Right ventricle myocardium superior (tissue), 1 donor: Measurements from ENCODE around the gene GRAP2. TPM values are rescaled to one million over a fixed set of nuclear protein-coding genes. Genes with fewer than 3 reads are reported as not detected.
A peak's percentile ranks its signal among the peaks of the same experiment; 100 is the strongest.
"Not testable (repeated sequence)": the region's sequence is repeated elsewhere in the genome, so short reads cannot be mapped to it uniquely, and the experiment has no call there.

Source experiments
- ATAC-seq: fragments of 200-7000 bp; cut with Tn5 transposase; one replicate; pipeline ENCODE4 v1.9.1; 2020; ENCODE audit warnings: mild to moderate bottlenecking; ENCODE audit not compliant: poor library complexity
- DNase-seq: peaks from one replicate; pipeline ENCODE4 v3.0.0-alpha.2; 2020
- intact Hi-C: fragments of 100-400 bp; cut with DNase I; formaldehyde crosslinking; loops from one replicate; pipeline ENCODE4 v1.11.2; 2022
- long read RNA-seq: library from polyadenylated mRNA; unstranded; transcript quantifications from one replicate; pipeline ENCODE4 v2.0.0, GENCODE V29; 2021
- total RNA-seq: library from RNA; stranded (reverse); fragmentation: NEBNext Ultra II Directional; extraction: Animal tissue kit (Norgen Biotek cat#: 25700); gene quantifications from one replicate; pipeline ENCODE4 v1.2.1, GENCODE V29; 2021
- donor health status: DM: no; HTN: yes; CAD: no; lungs with severe emphysema.

Gene GRAP2
- 1.6 TPM for total RNA-seq
- long read RNA-seq, partial matches to known transcripts = 0 of 2 reads
- long read RNA-seq, other reads (novel, unspliced or antisense) = 2 of 2 reads

DNA sequence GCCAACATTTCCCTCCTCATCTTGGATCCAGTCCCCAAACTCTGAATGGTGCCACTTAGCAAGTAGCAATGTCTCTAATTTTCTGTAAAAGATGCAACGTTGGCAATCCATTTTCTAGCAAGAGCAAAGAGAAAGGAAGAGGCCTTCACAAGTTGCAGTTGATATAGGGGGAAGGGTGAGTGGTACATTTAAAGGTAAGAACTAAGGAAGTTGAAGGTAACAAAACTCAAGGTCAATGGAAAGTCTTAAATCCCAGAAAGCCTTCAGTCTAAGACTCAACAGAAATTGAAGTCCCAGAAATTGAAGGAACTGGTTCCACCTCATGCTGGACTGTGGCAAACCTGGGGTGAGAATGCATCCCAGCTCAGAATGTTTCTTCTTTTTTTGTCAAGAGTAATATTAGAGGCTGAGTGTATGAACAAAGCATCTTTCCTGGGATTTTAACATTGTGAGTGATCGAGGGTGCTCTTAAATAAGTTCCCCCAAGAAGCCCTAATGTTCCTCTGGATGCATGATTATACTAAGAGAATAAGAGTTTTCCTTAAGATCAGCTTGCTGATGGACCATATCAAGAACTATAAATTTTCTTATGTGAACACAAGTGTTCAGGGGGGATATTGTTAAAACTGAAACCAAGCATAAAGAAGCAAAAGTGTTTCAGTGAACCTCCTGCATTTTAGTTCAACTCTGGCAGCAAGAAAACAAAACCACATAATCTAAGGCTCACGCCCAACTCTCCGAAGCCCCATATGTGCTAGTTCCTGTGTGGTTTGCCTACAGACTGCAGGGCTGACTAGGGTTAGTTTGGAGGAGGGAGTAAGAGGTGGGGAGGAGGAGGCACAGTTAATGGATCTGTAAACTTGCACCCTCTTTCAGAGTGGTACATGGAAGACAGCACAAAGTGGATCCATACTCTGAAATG, at the start of gene GRAP2:
TSS of gene GRAP2 (plus strand) at position 779 of the 922 bp plus-strand sequence. CDS start 46,023 bp downstream, outside the sequence.
- DNase-seq (no peak), ATAC-seq (no peak)
- intact Hi-C loops = no loop called here

DNA sequence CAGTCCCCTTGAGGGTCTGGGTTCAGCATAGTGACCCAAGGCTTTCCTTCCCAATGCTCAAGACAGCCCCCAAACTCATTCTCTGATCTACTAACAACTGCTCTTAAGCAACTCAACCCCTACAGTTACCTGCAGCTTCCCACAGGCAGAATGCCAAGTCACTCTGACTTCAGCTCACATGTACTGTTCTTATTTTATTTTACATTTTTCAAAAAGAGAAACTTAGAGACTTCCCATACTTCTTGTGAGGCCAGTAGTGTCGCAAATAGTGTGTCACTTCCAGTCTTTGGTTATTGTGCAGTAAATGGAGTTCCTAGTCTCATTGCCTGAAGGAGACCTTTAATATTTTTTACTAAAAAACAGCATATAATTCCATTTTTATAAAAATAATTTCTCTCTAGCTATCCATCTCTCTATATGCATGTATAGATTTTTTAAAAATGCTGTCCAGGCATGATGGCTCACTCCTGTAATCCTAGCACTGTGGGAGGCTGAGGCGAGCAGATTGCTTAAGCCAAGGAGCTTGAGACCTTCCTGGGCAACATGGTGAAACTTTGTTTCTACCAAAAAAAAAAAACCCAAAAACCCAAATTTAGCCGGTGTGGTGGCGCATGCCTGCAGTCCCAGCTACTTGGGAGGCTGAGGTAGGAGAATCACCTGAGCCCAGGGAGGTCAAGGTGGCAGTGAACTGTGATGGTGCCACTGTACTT, 49.1 kb upstream of the GRAP2 start:
- ATAC-seq (no peak), DNase-seq (no peak)
- intact Hi-C loops = no loop called here

DNA sequence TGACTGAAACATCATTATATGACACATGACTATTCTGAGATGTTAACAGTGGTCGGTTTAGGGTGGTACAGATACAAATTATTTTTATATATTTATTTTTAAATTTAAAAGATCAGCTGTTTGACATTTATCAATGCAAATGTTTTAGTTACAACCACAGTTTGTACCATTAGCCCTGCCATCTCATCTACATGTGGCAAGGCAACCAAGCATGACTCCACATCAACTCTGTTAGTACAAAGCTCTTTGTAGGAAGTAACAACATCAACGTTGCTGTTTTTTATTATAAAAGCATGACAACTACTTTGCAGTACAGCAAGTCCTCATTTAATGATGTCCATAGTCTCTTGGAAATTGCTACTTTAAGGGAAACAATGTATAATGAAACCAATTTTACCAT, 48.1 kb upstream of the GRAP2 start:
- intact Hi-C loops = no loop called here
- no peak for DNase-seq
- no peak for ATAC-seq

DNA sequence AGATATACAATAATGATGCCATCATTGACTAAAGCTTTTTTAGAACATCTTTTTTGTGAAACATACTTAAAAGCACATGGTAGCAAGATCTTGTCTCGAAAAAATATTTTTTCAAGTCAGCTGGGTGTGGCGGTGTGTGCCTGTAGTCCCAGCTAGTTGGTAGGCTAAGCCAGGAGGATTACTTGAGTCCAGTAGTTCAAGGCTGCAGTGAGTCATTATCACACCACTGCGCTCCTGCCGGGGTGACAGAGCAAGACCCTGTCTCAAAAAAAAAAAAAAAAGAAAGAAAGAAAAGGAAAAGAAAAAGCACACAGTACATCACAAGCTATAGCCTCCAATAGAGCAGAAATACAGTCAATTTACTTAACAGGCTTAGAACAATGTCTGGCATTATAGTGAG, 44.3 kb upstream of the GRAP2 start:
- DNase-seq (no peak), ATAC-seq (no peak)
- intact Hi-C loops = no loop called here

DNA sequence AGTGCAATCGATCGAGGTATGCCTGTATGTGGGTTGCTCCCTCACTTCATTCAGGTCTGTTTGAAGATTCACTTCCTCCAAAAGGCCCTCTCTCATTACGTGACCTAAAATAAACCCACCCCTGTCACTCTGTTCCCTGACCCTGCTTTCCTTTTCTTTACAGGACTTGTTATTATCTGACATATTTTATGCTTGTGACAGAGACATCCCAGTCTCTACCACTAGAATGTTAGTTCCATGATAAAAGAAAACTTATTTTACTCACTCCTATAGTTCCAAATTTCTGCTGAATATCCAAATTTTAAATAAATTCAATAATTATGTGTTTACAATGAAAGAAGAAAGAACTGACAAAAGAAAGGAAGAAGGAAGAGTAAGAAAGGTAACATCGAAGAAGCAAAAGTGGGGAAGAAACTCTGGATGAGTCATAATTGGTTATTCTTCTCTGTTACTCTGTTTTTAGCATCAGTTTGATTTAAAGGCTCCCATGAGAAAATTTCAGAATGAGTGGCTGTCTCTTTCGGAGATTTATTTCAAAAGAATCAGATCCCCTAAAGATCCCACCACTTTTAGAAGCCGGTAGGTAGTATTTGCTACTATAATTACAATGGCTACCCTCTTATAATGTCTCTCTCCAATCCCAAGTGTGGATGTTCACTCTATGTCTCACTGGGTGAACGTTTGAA, 40.8 kb upstream of the GRAP2 start:
- intact Hi-C loops = no loop called here
- no peak for ATAC-seq
- no peak for DNase-seq

DNA sequence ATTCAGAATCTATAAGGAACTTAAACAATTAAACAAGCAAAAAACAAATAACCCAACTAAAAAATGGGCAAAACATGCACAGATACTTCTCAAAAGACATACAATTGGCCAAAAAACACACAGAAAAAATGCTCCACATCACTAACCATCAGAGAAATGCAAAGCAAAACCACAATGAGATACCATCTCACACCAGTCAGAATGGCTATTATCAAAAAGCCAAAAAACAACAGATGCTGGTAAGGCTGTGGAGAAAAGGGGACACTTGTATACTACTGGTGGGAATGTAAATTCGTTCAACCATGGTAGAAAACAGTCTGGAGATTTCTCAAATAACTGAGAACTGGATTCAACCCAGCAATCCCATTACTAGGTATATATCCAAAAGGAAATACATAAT, 32.1 kb upstream of the GRAP2 start:
- no peak for DNase-seq
- intact Hi-C loops = no loop called here
- ATAC-seq = no peak

DNA sequence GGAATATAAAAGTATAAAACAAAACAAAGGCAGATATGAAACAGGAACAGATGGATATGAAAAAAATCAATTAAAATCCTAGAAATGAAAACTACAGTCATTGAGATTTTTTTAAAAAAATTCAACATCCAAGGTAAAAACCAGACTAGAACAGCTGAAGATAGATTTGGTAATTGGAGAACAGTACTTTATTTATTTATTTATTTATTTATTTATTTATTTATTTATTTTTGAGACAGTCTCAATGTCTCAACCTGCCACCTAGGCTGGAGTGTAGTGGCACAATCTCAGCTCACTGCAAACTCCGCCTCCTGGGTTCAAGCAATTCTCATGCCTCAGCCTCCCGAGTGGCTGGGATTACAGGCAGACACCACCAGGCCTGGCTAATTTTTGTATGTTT, 31.1 kb upstream of the GRAP2 start:
- intact Hi-C loops, DNase-seq, ATAC-seq: not testable (repeated sequence)

DNA sequence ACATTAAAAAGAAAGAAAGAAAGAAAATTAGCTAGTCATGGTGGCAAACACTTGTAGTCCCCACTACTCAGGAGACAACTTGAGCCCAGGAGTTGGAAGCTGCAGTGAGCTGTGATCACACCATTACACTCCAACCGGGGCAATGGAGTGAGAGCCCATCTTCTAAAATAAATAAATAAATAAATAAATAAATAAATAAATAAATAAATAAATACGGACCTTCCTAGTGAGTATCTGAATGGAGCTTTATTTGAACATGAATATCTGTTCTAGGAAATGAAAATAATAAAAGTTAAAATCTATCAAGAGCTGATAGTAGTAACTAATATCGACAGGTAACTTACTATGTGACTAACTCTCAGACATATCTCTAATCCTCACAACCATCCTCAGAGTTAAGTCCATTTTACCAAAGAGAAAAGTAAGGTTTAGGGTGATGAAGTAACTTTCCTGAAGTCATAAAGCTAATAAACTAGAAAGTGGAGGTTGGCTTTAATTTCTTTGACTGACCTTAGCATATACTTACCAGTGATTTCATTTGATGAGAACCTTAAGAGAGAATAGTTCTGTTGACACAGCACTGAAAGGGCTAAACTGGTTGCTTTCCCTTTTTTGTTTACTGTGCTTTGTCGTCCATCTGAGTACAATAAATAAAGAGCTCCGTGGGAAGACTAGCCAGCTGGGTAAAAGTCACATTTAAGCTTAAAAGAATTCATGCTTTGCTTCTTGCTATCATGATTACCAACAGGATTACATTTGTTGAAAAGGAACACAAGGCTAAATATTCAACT, 29.7 kb upstream of the GRAP2 start:
- ATAC-seq = no peak
- no peak for DNase-seq
- intact Hi-C loops = no loop called here

DNA sequence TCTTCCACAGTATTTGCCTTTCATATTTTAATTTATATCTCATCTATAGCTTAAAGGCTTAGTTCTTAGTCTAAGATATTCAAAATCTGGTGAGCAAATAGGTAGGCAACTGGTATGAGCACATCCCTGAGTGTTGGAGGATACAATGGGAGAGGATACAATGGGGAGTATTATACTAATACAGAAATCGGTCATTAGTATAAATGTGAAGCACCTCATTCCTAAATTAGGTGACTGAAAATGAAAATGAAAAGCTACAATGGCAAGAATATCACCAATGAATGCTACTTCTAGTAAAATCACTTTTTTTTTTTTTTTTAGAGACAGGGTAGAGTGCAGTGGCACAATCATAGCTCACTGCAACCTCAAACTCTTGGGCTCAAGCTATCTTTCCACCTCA, 28.3 kb upstream of the GRAP2 start:
- ATAC-seq (no peak), DNase-seq (no peak)
- intact Hi-C loops = no loop called here

DNA sequence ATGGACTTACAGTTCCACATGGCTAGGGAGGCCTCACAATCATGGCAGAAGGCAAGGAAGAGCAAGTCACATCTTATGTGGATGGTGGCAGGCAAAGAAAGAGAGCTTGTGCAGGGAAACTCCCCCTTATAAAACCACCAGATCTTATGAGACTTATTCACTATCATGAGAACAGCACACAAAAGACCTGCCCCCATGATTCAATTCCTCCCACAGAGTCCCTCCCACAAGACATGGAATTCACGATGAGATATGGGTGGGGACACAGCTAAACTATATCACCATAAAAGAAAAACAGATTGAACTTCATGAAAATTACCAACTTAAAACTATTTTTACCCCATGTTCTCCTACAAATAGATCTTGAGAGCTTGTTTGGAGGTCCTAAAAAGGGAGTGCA, 26.9 kb upstream of the GRAP2 start:
- intact Hi-C loops = no loop called here
- no peak for ATAC-seq
- DNase-seq = no peak

DNA sequence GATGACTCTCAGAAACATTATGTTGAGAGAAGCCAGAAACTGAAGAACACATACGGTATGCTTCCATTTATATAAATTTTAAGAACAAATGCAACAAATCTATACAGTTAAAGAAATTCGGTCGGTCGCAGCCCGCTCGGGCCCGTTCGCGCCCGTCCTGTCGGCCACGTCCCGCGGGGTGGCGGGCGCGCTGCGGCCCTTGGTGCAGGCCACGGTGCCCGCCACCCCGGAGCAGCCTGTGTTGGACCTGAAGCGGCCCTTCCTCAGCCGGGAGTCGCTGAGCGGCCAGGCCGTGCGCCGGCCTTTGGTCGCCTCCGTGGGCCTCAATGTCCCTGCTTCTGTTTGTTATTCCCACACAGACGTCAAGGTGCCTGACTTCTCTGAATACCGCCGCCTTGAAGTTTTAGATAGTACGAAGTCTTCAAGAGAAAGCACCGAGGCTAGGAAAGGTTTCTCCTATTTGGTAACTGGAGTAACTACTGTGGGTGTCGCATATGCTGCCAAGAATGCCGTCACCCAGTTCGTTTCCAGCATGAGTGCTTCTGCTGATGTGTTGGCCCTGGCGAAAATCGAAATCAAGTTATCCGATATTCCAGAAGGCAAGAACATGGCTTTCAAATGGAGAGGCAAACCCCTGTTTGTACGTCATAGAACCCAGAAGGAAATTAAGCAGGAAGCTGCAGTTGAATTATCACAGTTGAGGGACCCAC, 25.6 kb upstream of the GRAP2 start:
- ATAC-seq = peak; percentile 39
- DNase-seq, intact Hi-C loops: not testable (repeated sequence)

DNA sequence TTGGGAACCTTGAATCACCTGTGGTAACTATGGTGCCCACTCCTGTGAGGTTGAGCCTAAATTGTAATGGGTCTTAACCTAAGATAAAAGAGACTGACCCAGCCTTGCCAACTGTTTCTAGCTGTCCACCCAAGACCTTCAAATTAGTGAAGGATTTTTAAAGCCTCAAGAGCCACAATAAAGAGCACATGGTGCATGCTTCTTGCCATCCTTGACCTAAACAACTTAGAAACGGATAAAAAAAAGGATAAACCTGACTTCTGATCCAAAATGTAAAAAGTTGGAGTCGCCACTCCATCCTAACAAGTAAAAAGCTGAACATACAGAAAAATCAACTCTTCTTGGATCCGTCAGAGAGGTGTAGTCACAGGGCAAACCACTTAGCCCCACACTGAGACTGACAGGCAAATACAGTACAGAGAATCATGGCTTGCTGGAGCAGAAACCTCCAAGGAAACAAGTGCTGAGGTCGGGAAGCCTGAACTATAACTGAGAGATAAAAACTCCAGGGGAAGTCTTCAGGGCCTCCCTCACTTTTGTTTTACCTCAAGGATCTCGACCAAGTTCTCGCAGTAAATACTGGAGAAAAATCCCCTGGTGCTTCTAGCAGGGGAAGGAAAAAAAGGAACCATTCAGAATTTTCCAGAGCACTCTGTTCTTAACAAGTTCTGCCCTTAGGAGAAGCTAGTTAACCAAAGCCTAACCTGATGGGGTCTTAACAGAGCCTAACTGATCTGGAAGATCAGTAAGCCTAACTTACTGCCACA, 23.6 kb upstream of the GRAP2 start:
- intact Hi-C loops = no loop called here

DNA sequence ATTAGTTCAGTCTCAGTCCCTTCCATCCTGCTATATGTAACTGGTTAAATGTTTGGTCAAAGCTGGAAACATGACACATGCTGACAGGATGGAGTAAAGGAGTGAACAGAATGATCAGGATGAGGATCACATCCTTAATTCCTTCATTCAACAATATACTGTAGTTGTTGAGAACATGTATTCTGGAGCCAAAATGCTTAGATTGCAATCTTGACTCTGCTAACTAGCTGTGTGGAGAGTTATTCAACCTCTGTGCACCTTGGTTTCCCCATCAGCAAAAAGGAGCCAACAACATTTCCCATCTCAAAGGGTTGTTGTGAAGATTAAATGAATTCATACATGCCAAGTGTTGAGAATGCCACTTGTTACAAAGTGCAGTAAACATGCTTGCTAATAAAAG, 20.2 kb upstream of the GRAP2 start:
- DNase-seq (no peak), ATAC-seq (no peak)
- intact Hi-C loops = no loop called here

More for the DNA sequence above, 23.6 kb upstream of the GRAP2 start:
- DNase-seq (no peak), ATAC-seq (no peak)

DNA sequence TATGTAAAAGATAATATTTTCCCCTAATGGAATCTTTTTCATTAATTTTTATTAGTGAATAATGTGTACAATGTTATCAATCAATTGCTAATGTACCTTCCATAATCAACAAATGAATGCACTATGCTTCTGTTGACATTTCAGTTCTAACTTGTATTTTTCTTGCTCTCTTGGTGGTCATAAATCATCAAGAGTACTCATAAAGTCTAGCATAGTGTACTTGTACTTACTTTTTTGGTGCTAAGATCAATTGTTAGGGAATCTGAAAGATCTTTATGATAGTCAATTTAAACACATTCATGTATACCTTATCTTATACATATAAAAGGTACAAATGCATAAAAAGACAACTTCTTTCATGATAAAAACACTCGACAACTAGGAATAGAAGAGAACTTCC, 17.8 kb upstream of the GRAP2 start:
- ATAC-seq (no peak), DNase-seq (no peak)

DNA sequence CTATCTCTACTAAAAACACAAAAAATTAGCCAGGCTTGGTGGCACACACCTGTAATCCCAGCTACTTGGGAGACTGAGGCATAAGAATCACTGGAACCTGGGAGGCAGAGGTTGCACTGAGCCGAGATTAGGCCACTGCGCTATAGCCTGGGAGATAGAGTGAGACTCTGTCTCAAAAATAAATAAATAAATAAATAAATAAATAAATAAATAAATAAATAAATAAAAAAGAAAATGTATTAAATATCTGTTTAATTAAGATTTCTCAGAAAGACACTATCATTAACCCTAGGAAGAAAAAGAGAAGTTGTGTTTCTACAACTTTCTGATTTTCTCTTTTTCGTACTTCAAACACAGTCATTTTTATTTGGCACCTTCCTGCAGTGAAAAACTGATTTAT, 11.0 kb upstream of the GRAP2 start:
- DNase-seq, intact Hi-C loops, ATAC-seq: not testable (repeated sequence)

More for the DNA sequence above, 17.8 kb upstream of the GRAP2 start:
- intact Hi-C loops = no loop called here

DNA sequence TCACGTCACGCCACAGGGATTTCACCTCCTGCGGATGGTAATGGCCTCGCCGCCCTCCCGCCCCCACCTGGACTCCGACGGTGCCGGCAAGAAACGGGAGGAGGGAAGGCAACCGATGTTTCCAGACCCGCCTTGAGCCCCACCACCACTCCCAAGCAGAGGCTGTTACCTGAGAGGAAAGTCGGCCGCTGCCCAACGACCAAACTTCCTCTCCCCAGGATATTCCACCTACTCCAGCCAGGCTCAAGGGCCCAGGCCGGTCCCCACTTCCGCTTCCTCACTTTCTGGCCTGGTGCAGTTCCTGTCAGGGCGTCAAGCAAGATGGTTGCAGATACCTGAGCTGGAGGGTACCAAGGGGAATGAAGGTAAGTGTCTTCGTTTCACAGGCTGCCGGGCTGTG, 7.4 kb upstream of the GRAP2 start, which contains the start of gene ENTHD1:
TSS of gene ENTHD1 (minus strand) at position 235 of the 400 bp plus-strand sequence. CDS start 6,012 bp downstream, outside the sequence.
- DNase-seq = no peak
- intact Hi-C loops = no loop called here

DNA sequence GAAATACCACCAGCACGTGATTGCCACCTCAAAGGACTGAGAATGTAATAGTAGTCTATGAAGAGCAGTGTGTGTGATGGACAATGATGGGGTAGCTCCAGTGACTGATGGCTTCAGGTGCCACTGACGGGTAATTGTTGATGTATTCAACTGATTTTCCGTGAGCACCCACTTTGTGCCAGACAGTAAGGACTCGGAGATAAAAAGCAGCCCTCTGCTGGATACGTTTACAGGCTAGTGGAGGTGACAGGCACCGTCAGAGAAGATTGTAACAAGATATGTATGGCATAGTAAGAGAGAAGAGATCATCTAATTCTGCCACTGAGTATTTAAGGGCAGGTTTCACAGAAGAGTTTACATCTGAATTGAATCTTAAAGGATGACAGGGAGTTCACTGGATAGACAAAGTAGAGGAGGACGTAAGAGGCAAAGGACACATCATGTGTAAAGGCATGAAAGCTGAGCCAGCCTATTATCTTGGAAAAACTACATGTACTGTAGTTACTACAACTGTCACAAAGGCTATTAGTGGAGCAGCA, 6.3 kb upstream of the GRAP2 start:
- no peak for ATAC-seq
- DNase-seq = no peak
- intact Hi-C loops = no loop called here

More for the DNA sequence above, 7.4 kb upstream of the GRAP2 start, which contains the start of gene ENTHD1:
- no peak for ATAC-seq
